Trophoblast cell (in vitro differentiated cells and primary cell): ENCODE measurements around the gene GATM.

Experiments used
- DNase-seq, 2 donors: peaks; one replicate each; pipeline ENCODE4 v3.0.0-alpha.2; 2016
- H2AFZ ChIP-seq: 2 replicates; pipeline ENCODE4 v1.6.1; 2013; ENCODE audit warnings: low read length, moderate library complexity, mild to moderate bottlenecking; ENCODE audit not compliant: insufficient read depth, poor library complexity
- H2AK5ac ChIP-seq: 2 replicates; pipeline ENCODE4 v1.6.1; 2013; ENCODE audit warnings: mild to moderate bottlenecking, low read length
- H2BK120ac ChIP-seq: 2 replicates; pipeline ENCODE4 v1.6.1; 2013; ENCODE audit warnings: low read length, mild to moderate bottlenecking, moderate library complexity; ENCODE audit not compliant: insufficient read depth, poor library complexity
- H2BK12ac ChIP-seq: 2 replicates; pipeline ENCODE4 v1.6.1; 2013; ENCODE audit warnings: mild to moderate bottlenecking, low read length, moderate library complexity
- H2BK5ac ChIP-seq: 2 replicates; pipeline ENCODE4 v1.6.1; 2013; ENCODE audit warnings: low read length, low read depth, moderate library complexity, mild to moderate bottlenecking; ENCODE audit not compliant: poor library complexity
- H3K14ac ChIP-seq: 2 replicates; pipeline ENCODE4 v1.6.1; 2013; ENCODE audit warnings: mild to moderate bottlenecking, low read length
- H3K18ac ChIP-seq: 2 replicates; pipeline ENCODE4 v1.6.1; 2013; ENCODE audit warnings: mild to moderate bottlenecking, low read length
- H3K23ac ChIP-seq: 2 replicates; pipeline ENCODE4 v1.6.1; 2013; ENCODE audit warnings: low read length
- H3K27ac ChIP-seq: 2 replicates; pipeline ENCODE4 v1.5.1; 2013; ENCODE audit warnings: low read depth, mild to moderate bottlenecking, inconsistent platforms, low read length, moderate library complexity
- H3K27me3 ChIP-seq: 2 replicates; pipeline ENCODE4 v1.6.1; 2013; ENCODE audit warnings: inconsistent platforms, mild to moderate bottlenecking, low read length, moderate library complexity; ENCODE audit not compliant: insufficient read depth
- H3K36me3 ChIP-seq, 2 experiments: 1 replicate in 1 of 2; 2 replicates in 1 of 2; pipeline ENCODE4 v1.6.1; 2013; ENCODE audit warnings: low read length in 2 of 2, mild to moderate bottlenecking in 2 of 2, moderate library complexity in 1 of 2; ENCODE audit not compliant: insufficient read depth in 2 of 2, control insufficient read depth in 1 of 2
- H3K4ac ChIP-seq: 2 replicates; pipeline ENCODE4 v1.6.1; 2013; ENCODE audit warnings: low read depth, mild to moderate bottlenecking, low read length, moderate library complexity
- H3K4me1 ChIP-seq, 2 experiments: 1 replicate in 1 of 2; 2 replicates in 1 of 2; pipeline ENCODE4 v1.6.1; 2013; ENCODE audit warnings: low read length in 2 of 2, mild to moderate bottlenecking in 2 of 2, moderate library complexity in 1 of 2; ENCODE audit not compliant: insufficient read depth in 2 of 2, control insufficient read depth in 1 of 2
- H3K4me2 ChIP-seq: 2 replicates; pipeline ENCODE4 v1.6.1; 2013; ENCODE audit warnings: inconsistent platforms, mild to moderate bottlenecking, low read length, moderate library complexity
- H3K4me3 ChIP-seq: 2 replicates; pipeline ENCODE4 v1.5.1; 2013; ENCODE audit warnings: mild to moderate bottlenecking, low read depth, low read length, inconsistent platforms
- H3K79me1 ChIP-seq: one replicate; pipeline ENCODE4 v1.6.1; 2013; ENCODE audit warnings: low read length
- H3K79me2 ChIP-seq: 2 replicates; pipeline ENCODE4 v1.6.1; 2013; ENCODE audit warnings: low read length, mild to moderate bottlenecking; ENCODE audit not compliant: control insufficient read depth, insufficient read depth, poor library complexity
- H3K9ac ChIP-seq: 2 replicates; pipeline ENCODE4 v1.6.1; 2013; ENCODE audit warnings: mild to moderate bottlenecking, low read length
- H3K9me3 ChIP-seq: 2 replicates; pipeline ENCODE4 v1.6.1; 2013; ENCODE audit warnings: low read depth, mild to moderate bottlenecking, control low read depth, inconsistent platforms, low read length; ENCODE audit not compliant: insufficient read depth
- H4K12ac ChIP-seq: 2 replicates; pipeline ENCODE4 v1.6.1; 2013; ENCODE audit warnings: low read depth, mild to moderate bottlenecking, low read length, moderate library complexity
- H4K8ac ChIP-seq: 2 replicates; pipeline ENCODE4 v1.6.1; 2013; ENCODE audit warnings: low read depth, mild to moderate bottlenecking, low read length, moderate library complexity
- H4K91ac ChIP-seq: one replicate; pipeline ENCODE4 v1.6.1; 2013; ENCODE audit warnings: low read depth, mild to moderate bottlenecking, low read length, moderate library complexity
- whole genome bisulfite sequencing: extraction: QIAGEN DNeasy Blood & Tissue Kit; methylation state at CpG from one replicate; pipeline ENCODE4 v1.1.7; 2013; ENCODE audit warnings: missing lambda C conversion rate; ENCODE audit not compliant: insufficient read length, insufficient coverage; ENCODE audit errors: extremely low coverage; 5-methylcytosine and 5-hydroxymethylcytosine counted together

The GATM gene

DNA sequence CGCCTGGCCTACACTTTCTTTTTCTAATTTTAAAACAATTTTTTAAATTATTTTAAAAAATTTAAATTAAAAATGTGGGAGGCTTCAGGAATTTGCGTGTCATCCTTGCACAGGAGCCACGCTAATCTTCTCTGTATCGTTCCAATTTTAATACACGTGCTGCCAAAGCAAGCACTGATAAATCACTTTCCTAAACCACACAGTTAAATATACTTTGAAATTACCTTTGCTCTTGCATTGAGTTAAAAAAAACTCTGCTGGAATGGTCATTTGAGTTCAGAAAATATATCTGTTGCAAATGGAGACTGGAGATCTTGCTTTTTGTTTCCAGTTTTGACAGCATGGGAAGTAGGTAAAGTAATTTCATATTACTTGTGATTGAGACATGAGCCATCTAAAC is 23.6 kb downstream of the GATM start:
- Histone ChIP-seq H2BK12ac (no peak overlapping the region), H3K9me3 (peaks cover 2% of the 10 kb centered on the region), H4K8ac (no peak overlapping the region), H3K27ac (no peak overlapping the region), H2BK5ac (no peak overlapping the region), H3K36me3 (no peaks in the 10 kb centered on the region), H3K4me3 (no peak overlapping the region), H3K14ac (no peak overlapping the region), H3K27me3 (no peaks in the 10 kb centered on the region), H3K9ac (no peak overlapping the region), H4K12ac (no peak overlapping the region), H2AK5ac (no peak overlapping the region), H3K4me2 (no peak overlapping the region), H3K18ac (no peak overlapping the region), H3K23ac (no peak overlapping the region), H3K79me2 (no peaks in the 10 kb centered on the region), H4K91ac (no peak overlapping the region), H3K79me1 (no peaks in the 10 kb centered on the region), H3K4me1 (no peaks in the 10 kb centered on the region), H2AFZ (no peak overlapping the region), H3K4ac (no peak overlapping the region), H2BK120ac (no peak overlapping the region)
- no peak for DNase-seq
- WGBS = no CpG with 5 or more reads among the region's 5 CpGs

DNA sequence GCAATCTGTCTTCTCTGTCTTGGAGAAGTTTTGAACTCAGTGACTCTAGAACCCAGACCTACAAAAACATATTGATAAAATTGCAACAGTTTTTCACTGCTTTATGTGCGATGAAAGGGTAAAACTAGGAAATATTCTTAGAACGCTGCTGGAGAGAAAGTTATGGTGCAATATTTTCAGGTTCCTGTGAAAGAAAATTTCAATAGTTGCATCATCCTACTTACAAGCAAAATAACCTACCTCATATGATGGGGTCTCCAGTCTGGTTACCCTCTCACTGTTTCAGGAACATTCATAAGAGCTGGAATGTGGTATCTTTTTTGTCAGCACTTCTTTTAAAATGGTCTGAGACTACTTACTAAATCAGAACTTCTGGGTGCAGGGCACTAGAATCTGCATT is 27.1 kb downstream of the GATM start:
- H3K79me2 ChIP-seq = no peaks in the 10 kb centered on the region
- H4K12ac ChIP-seq = no peak overlapping the region
- DNase-seq = peak in 1 of 2 donors; percentile 27
- no CpG with 5 or more reads among the region's 2 CpGs for WGBS
- H3K4me3 ChIP-seq = no peak overlapping the region
- no peak overlapping the region for H2AK5ac ChIP-seq
- H3K23ac ChIP-seq = no peak overlapping the region
- no peak overlapping the region for H4K91ac ChIP-seq
- H2BK12ac ChIP-seq = no peak overlapping the region
- peaks cover 2% of the 10 kb centered on the region for H3K9me3 ChIP-seq
- H3K4me1 ChIP-seq = no peaks in the 10 kb centered on the region
- H3K79me1 ChIP-seq = no peaks in the 10 kb centered on the region
- H2AFZ ChIP-seq = no peak overlapping the region
- H3K27me3 ChIP-seq = no peaks in the 10 kb centered on the region
- no peak overlapping the region for H3K18ac ChIP-seq
- no peak overlapping the region for H3K14ac ChIP-seq
- no peak overlapping the region for H3K4me2 ChIP-seq
- no peak overlapping the region for H2BK120ac ChIP-seq
- H3K36me3 ChIP-seq = no peaks in the 10 kb centered on the region
- H3K27ac ChIP-seq = no peak overlapping the region
- no peak overlapping the region for H3K4ac ChIP-seq
- H4K8ac ChIP-seq = no peak overlapping the region
- H3K9ac ChIP-seq = no peak overlapping the region
- H2BK5ac ChIP-seq = no peak overlapping the region

DNA sequence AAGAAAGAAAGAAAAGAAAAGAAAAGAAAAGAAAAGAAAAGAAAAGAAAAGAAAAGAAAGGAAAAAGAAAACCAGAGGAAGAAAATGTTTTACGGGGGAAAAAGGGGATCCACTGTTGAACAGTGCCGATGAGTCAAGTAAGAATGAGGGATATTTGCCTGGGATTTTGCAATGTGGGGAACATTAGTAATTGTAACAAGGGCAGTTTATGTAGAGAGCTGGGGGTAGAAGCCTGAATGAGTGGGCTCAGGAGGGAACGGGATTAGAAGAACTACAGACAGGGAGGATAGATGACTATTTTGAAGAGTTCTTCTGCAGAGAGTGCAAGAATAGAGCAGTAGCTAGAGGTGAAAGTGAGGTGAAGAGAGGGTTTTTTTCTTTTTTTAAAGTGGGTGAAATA is 28.7 kb downstream of the GATM start:
- Histone ChIP-seq H3K14ac (no peak overlapping the region), H2AK5ac (no peak overlapping the region), H2BK12ac (no peak overlapping the region), H3K9ac (no peak overlapping the region), H4K91ac (no peak overlapping the region), H3K18ac (no peak overlapping the region), H2AFZ (no peak overlapping the region), H3K9me3 (peaks cover 2% of the 10 kb centered on the region), H2BK5ac (no peak overlapping the region), H3K4me3 (no peak overlapping the region), H3K79me2 (no peaks in the 10 kb centered on the region), H4K8ac (no peak overlapping the region), H4K12ac (no peak overlapping the region), H2BK120ac (no peak overlapping the region), H3K4me1 (no peaks in the 10 kb centered on the region), H3K27me3 (no peaks in the 10 kb centered on the region), H3K36me3 (no peaks in the 10 kb centered on the region), H3K27ac (no peak overlapping the region), H3K4me2 (no peak overlapping the region), H3K4ac (no peak overlapping the region), H3K79me1 (no peaks in the 10 kb centered on the region), H3K23ac (no peak overlapping the region)
- no CpG with 5 or more reads among the region's 3 CpGs for WGBS
- no peak for DNase-seq

DNA sequence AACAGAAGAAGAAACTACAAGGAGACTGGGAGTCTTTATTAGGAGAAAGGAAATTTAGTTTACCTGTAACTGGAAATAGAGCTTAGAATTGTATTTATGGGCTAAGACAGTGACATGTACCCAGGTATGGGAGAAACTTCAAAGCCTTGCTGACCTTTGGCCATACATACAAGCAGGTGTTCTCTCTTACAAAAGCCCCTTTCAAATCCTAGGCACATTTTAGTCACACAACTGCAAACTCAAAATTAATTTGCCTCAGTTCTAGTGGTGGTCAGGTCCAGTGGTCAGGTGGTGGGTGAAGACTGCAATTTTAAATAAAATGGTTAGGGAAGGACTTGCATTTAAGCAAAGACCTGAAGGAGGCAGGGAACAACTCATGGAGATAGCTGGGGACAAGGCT is 30.4 kb downstream of the GATM start:
- Histone ChIP-seq H4K91ac (no peak overlapping the region), H3K23ac (no peak overlapping the region), H3K9me3 (peaks cover under 1% of the 10 kb centered on the region), H3K18ac (no peak overlapping the region), H3K4ac (no peak overlapping the region), H3K79me1 (no peaks in the 10 kb centered on the region), H3K9ac (no peak overlapping the region), H3K79me2 (no peaks in the 10 kb centered on the region), H3K4me3 (no peak overlapping the region), H3K36me3 (no peaks in the 10 kb centered on the region), H2BK120ac (no peak overlapping the region), H3K4me1 (no peaks in the 10 kb centered on the region), H2BK5ac (no peak overlapping the region), H3K4me2 (no peak overlapping the region), H3K27me3 (no peaks in the 10 kb centered on the region), H2AFZ (no peak overlapping the region), H2AK5ac (no peak overlapping the region), H4K8ac (no peak overlapping the region), H2BK12ac (no peak overlapping the region), H3K14ac (no peak overlapping the region), H3K27ac (no peak overlapping the region), H4K12ac (no peak overlapping the region)
- DNase-seq = no peak
